GM19372 (cell line): ENCODE results near the gene MN1.

Source experiments
- ATAC-seq: cut with Tn5 transposase; IDR thresholded peaks from one replicate; pipeline ENCODE4 v1.9.1; 2021; ENCODE audit warnings: mild to moderate bottlenecking, low read depth, moderate library complexity; ENCODE audit not compliant: unreplicated experiment

The MN1 gene

GRCh38 chr22:27786291-27786932 is 15.1 kb downstream of the MN1 start:
- ATAC-seq = no peak

GRCh38 chr22:27785831-27786230 is 15.7 kb downstream of the MN1 start:
- ATAC-seq = no peak

GRCh38 chr22:27784120-27784475 is 17.5 kb downstream of the MN1 start:
- ATAC-seq = no peak

GRCh38 chr22:27783436-27784119 is 18.0 kb downstream of the MN1 start:
- ATAC-seq = no peak

- no peak for ATAC-seq
These were observed 19.5 kb downstream of the MN1 start for GRCh38 chr22:27782088-27782487.

- no peak for ATAC-seq
These were observed 21.4 kb downstream of the MN1 start for GRCh38 chr22:27780161-27780575.

GRCh38 chr22:27779643-27780042 is 21.9 kb downstream of the MN1 start:
- ATAC-seq = no peak

GRCh38 chr22:27778294-27779090 is 23.1 kb downstream of the MN1 start:
- no peak for ATAC-seq

- no peak for ATAC-seq
These were observed 24.4 kb downstream of the MN1 start for GRCh38 chr22:27777128-27777527.

- no peak for ATAC-seq
These were observed 25.0 kb downstream of the MN1 start for GRCh38 chr22:27776650-27776958.

- ATAC-seq = no peak
These were observed 25.6 kb downstream of the MN1 start for GRCh38 chr22:27775758-27776649.

GRCh38 chr22:27775087-27775698 is 26.4 kb downstream of the MN1 start:
- no peak for ATAC-seq

- ATAC-seq = no peak
These were observed 27.4 kb downstream of the MN1 start for GRCh38 chr22:27774200-27774599.

- no peak for ATAC-seq
These were observed 28.5 kb downstream of the MN1 start for GRCh38 chr22:27772984-27773498.

- no peak for ATAC-seq
These were observed 29.2 kb downstream of the MN1 start for GRCh38 chr22:27772081-27772983.

GRCh38 chr22:27771637-27772036 is 29.9 kb downstream of the MN1 start:
- no peak for ATAC-seq

- no peak for ATAC-seq
These were observed 32.5 kb downstream of the MN1 start for GRCh38 chr22:27769012-27769411.

GRCh38 chr22:27768027-27768653 is 33.4 kb downstream of the MN1 start:
- no peak for ATAC-seq

- ATAC-seq = no peak
These were observed 34.9 kb downstream of the MN1 start for GRCh38 chr22:27766679-27767078.
